Esophagus squamous epithelium (tissue), 5 donors: ENCODE data around the gene IL20RB. TPM values are rescaled to one million over a fixed set of nuclear protein-coding genes. Genes with fewer than 3 reads are reported as not detected.

Source experiments
- DNase-seq: peaks from one replicate; lab custom pipeline; 2025; lab: John Stamatoyannopoulos, UW
- H3K27ac ChIP-seq, 4 donors: fragments of 200-600 bp; sonication (generic); one replicate each; pipeline ENCODE4 v1.5.1; 2016 to 2019; ENCODE audit warnings: mild to moderate bottlenecking in 1 of 4
- H3K27me3 ChIP-seq, 4 donors: fragments of 200-600 bp; sonication (generic); 1 replicate in 3 of 4; 2 replicates in 1 of 4; pipeline versions ENCODE4 v1.5.1 to v1.6.0; 2017 to 2021; ENCODE audit warnings: antibody characterized with exemption in 1 of 4
- H3K36me3 ChIP-seq, 3 donors: fragments of 200-600 bp; sonication (generic); one replicate each; pipeline ENCODE4 v1.5.1; 2016 to 2019
- H3K4me1 ChIP-seq, 3 donors: fragments of 200-600 bp; sonication (generic); one replicate each; pipeline ENCODE4 v1.5.1; 2017 to 2019
- H3K4me3 ChIP-seq, 4 donors: fragments of 200-600 bp; sonication (generic); 1 replicate in 3 of 4; 2 replicates in 1 of 4; pipeline ENCODE4 v1.5.1; 2016 to 2019; ENCODE audit warnings: mild to moderate bottlenecking in 2 of 4, moderate library complexity in 1 of 4
- H3K9me3 ChIP-seq, 3 donors: fragments of 200-600 bp; sonication (generic); one replicate each; pipeline ENCODE4 v1.5.1; 2016 to 2019
- POLR2A ChIP-seq, 4 donors: fragments of 450-650 bp; IDR thresholded peaks; one replicate each; pipeline ENCODE4 v1.6.1; 2017; ENCODE audit warnings: antibody characterized with exemption in 4 of 4, mild to moderate bottlenecking in 4 of 4, moderate library complexity in 3 of 4
- WGBS, 2 donors: methylation state at CpG; one replicate each; pipeline ENCODE4 v1.1.5; 2018; 5-methylcytosine and 5-hydroxymethylcytosine counted together
- intact Hi-C: fragments of 100-400 bp; cut with DNase I; formaldehyde crosslinking; loops from one replicate; pipeline ENCODE4 v1.15.0; 2022
- total RNA-seq, 4 donors: library from RNA; depleted of rRNA; stranded (reverse); fragments of >200 nt; gene quantifications; one replicate each; pipeline ENCODE4 v1.1.0, GENCODE V29; 2016
- TF ChIP-seq, protein P1 (sequence below), 6 experiments: fragments of 450-650 bp in 4 of 6; fragments of 200-600 bp in 2 of 6; sonication (generic) in 2 of 6; IDR thresholded peaks; one replicate each; pipeline ENCODE4 v1.5.1; 2016 to 2019; ENCODE audit warnings: antibody characterized with exemption in 6 of 6, mild to moderate bottlenecking in 4 of 6, moderate library complexity in 4 of 6
- donor health status: DM: yes; HTN: yes; CAD: no.

IL20RB gene
- total RNA-seq, 4 donors from 2014 or later, result 95.1 to 112 (median 105) TPM

DNA sequence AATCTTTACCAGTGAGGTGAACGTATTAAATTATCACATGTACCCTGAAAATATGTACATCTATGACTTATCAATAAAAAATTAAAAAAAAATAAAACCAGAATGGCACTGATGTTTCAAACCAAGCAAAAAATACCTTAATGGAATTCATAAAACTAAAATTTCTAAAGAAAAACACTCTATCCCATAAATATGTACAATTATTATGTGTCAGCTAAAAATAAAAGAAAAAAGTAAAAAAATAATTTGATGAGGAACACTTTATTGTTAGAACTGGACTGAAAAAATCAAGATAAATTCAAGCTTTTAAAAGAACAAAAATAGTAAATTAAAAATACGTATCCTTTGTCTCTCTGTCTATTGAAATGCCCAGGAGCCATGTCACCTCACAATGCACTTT is 63.1 kb downstream of the IL20RB start:
- DNase-seq, result no peak
- H3K4me1 ChIP-seq, result peaks cover 0 to 6% (median 0%) of the 10 kb centered on the region in 3 donors
- TF ChIP-seq, protein P1, sequence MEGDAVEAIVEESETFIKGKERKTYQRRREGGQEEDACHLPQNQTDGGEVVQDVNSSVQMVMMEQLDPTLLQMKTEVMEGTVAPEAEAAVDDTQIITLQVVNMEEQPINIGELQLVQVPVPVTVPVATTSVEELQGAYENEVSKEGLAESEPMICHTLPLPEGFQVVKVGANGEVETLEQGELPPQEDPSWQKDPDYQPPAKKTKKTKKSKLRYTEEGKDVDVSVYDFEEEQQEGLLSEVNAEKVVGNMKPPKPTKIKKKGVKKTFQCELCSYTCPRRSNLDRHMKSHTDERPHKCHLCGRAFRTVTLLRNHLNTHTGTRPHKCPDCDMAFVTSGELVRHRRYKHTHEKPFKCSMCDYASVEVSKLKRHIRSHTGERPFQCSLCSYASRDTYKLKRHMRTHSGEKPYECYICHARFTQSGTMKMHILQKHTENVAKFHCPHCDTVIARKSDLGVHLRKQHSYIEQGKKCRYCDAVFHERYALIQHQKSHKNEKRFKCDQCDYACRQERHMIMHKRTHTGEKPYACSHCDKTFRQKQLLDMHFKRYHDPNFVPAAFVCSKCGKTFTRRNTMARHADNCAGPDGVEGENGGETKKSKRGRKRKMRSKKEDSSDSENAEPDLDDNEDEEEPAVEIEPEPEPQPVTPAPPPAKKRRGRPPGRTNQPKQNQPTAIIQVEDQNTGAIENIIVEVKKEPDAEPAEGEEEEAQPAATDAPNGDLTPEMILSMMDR (IDR thresholded peaks at IDR 0.05), result no peak
- no peak for TF ChIP-seq POLR2A (IDR thresholded peaks at IDR 0.05)
- no peaks in the 10 kb centered on the region for H3K9me3 ChIP-seq
- intact Hi-C loops, result no loop called here
- WGBS, 2 donors, result 79 to 84% methylated on average over 2 of the region's 2 CpGs
- H3K27ac ChIP-seq, result no peak overlapping the region
- no peak overlapping the region for H3K4me3 ChIP-seq
- peaks cover 0 to 49% (median 0%) of the 10 kb centered on the region in 3 donors for H3K36me3 ChIP-seq
- no peaks in the 10 kb centered on the region for H3K27me3 ChIP-seq

DNA sequence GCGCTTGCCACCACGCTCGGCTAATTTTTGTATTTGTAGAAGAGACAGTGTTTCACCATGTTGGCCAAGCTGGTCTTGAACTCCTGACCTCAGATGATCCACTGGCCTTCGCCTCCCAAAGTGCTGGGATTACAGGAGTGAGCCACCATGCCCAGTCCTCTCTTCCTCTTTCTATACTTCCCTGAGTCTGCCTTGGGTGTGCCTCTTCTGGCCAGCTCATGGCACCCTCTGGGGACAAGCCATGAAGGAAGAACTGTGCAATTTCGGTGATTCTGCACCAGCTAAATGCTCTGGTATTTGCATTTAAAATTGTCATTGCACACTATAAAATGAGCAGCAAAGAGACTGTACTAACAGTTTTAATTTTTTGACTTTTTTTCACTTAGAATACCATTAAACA is 66.6 kb downstream of the IL20RB start:
- peaks cover 0 to 19% (median 0%) of the 10 kb centered on the region in 3 donors for H3K4me1 ChIP-seq

DNA sequence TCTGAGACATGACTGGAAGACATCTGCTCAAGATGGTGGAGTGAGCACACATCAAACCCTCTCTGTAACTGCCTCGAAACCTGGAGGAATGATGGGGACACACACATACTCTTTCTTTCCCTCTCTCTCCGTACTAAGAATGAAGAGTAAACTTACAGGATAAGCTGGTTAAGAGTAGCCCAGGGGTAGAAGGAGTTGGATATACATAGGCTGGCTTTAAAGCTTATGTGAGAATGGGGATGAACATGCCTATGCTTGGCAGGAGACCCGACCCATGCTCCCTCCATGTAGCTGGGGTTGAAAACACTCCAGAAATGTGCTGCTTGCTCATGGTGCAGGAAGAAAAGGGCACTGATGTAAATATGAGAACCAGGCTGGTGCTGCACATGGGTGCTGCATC is 68.9 kb downstream of the IL20RB start:
- TF ChIP-seq, protein P1 (IDR thresholded peaks at IDR 0.05), result no peak
- TF ChIP-seq POLR2A (IDR thresholded peaks at IDR 0.05), result no peak
- intact Hi-C loops, result no loop called here
- Histone ChIP-seq H3K27me3 (peaks cover 0 to 4% (median 0%) of the 10 kb centered on the region in 4 donors), H3K4me1 (peaks cover 0 to 14% (median 0%) of the 10 kb centered on the region in 3 donors), H3K4me3 (no peak overlapping the region), H3K27ac (no peak overlapping the region), H3K36me3 (peaks cover 0 to 40% (median 0%) of the 10 kb centered on the region in 3 donors), H3K9me3 (no peaks in the 10 kb centered on the region)
- WGBS, 2 donors, result 32 to 43% methylated on average over 3 of the region's 3 CpGs
- DNase-seq, result no peak

More for the DNA sequence above, 66.6 kb downstream of the IL20RB start:
- peaks cover 0 to 59% (median 0%) of the 10 kb centered on the region in 3 donors for H3K36me3 ChIP-seq
- no peaks in the 10 kb centered on the region for H3K9me3 ChIP-seq
- TF ChIP-seq, protein P1 (IDR thresholded peaks at IDR 0.05), result no peak
- TF ChIP-seq POLR2A (IDR thresholded peaks at IDR 0.05), result no peak
- intact Hi-C loops, result no loop called here
- H3K4me3 ChIP-seq, result no peak overlapping the region
- H3K27me3 ChIP-seq, result no peaks in the 10 kb centered on the region
- DNase-seq, result no peak
- WGBS, 2 donors, result 87 to 94% methylated on average over 5 of the region's 5 CpGs
- no peak overlapping the region for H3K27ac ChIP-seq

DNA sequence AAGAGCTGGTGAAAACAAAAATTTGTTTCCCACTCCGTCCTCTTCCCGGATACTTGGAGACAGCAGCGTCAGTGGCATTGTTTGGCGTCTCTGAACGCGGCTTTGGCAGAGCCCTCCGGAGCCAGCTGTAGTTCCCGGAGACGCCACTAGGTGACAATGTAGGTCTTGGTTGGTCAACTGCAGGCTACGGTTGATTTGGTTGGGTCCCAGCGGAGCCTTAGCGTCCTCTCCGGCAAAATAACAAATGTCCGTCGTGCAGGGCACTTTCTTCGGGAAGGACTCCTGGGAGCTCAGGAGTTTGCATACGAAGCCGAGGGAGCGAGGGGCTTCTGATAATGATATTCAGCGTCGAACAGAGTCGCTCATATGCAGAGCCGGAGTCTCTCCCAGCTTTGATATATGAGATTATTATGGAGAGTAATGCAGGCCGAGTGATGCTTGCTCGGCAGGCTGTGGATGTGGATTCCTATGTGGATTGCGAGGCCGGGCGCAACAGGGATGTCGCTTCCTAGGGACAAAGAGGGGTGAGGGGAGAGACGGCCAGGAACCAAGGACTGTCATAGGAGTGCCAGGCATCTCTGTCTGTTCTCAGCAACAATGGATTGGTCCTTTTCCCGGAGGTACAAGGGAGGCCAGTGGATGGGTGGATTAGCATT is 74.8 kb downstream of the IL20RB start:
- peak; percentile 3 for DNase-seq
- Histone ChIP-seq H3K4me1 (peaks cover 4 to 12% (median 5%) of the 10 kb centered on the region in 3 donors), H3K27ac (no peak overlapping the region), H3K9me3 (no peaks in the 10 kb centered on the region), H3K27me3 (peaks cover 0 to 21% (median 0%) of the 10 kb centered on the region in 4 donors), H3K4me3 (peak overlapping the region in 2 of 4 donors; percentile 25 to 59), H3K36me3 (peaks cover 0 to 18% (median 0%) of the 10 kb centered on the region in 3 donors)
- TF ChIP-seq, protein P1 (IDR thresholded peaks at IDR 0.05), result peak; percentile 91 to 99 (median 94)
- TF ChIP-seq POLR2A (IDR thresholded peaks at IDR 0.05), result no peak
- 12 to 18% methylated on average over 19 to 21 of the region's 31 CpGs for WGBS, 2 donors
- intact Hi-C loops, result no loop called here

DNA sequence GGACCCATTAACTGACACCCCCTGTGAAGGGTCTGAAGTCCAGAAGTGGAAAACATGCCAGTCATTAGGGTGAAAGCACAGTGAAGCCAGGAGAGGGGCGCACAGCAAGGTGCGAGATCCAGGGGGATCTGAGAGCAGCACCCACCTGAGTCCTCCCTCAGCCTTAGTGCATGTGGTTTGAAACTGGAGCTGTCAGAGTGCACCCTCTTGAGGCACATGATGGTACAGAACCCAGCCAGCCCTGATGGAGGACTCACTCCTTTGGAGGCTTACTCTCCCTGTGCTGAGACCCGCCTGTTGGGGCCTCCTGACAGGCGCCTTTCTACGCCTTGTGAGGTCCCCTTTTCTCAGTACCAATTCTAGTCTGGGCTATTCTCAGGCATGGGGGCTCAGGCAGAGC is 77.8 kb downstream of the IL20RB start:
- TF ChIP-seq, protein P1 (IDR thresholded peaks at IDR 0.05), result peak in 1 of 6 experiments; percentile 35
- TF ChIP-seq POLR2A (IDR thresholded peaks at IDR 0.05), result no peak
- Histone ChIP-seq H3K9me3 (no peaks in the 10 kb centered on the region), H3K27me3 (peaks cover 0 to 21% (median 0%) of the 10 kb centered on the region in 4 donors), H3K36me3 (peaks cover 0 to 9% (median 0%) of the 10 kb centered on the region in 3 donors), H3K4me1 (peaks cover 4 to 12% (median 5%) of the 10 kb centered on the region in 3 donors), H3K4me3 (no peak overlapping the region), H3K27ac (no peak overlapping the region)
- no peak for DNase-seq
- WGBS, 2 donors, result 90% methylated on average over 3 of the region's 5 CpGs; no CpG with 5 or more reads in 1 of the 2 donors
- intact Hi-C loops, result no loop called here
